Measurements from ENCODE around the gene CADM2. TPM values are rescaled to one million over a fixed set of nuclear protein-coding genes. Genes with fewer than 3 reads are reported as not detected.

CADM2 gene
- total RNA-seq, 1 experiment from 2014 or later = 1.3 TPM

- no peaks in the 10 kb centered on the region for H3K9me3 Mint-ChIP-seq (ENCODE audit: low read depth, unreplicated experiment)
- intact Hi-C loops (cut with micrococcal nuclease; ENCODE audit: unreplicated experiment) = no loop called here
- H3K36me3 Mint-ChIP-seq (ENCODE audit: insufficient read depth, unreplicated experiment) = no peaks in the 10 kb centered on the region
- peaks cover 9% of the 10 kb centered on the region for H3K4me1 Mint-ChIP-seq (ENCODE audit: low read depth, unreplicated experiment)
- no peak for DNase-seq
- H3K27ac Mint-ChIP-seq (ENCODE audit: unreplicated experiment) = no peak overlapping the region
- H3K27me3 Mint-ChIP-seq (ENCODE audit: unreplicated experiment) = no peaks in the 10 kb centered on the region
- no peak for TF ChIP-seq CTCF (IDR thresholded peaks at IDR 0.05; ENCODE audit: unreplicated experiment)
- CTCF ChIA-PET = no interaction called here
- no TSS peak for BruUV-seq (replicated peaks)
- H3K4me3 Mint-ChIP-seq (ENCODE audit: low read depth, unreplicated experiment) = no peak overlapping the region
Observed at GRCh38 chr3:85604641-85605040, 645.9 kb downstream of the CADM2 start.

- TF ChIP-seq CTCF (IDR thresholded peaks at IDR 0.05; ENCODE audit: unreplicated experiment) = no peak
- intact Hi-C loops (cut with micrococcal nuclease; ENCODE audit: unreplicated experiment) = no loop called here
- peaks cover 9% of the 10 kb centered on the region for H3K4me1 Mint-ChIP-seq (ENCODE audit: low read depth, unreplicated experiment)
- no TSS peak for BruUV-seq (replicated peaks)
- H3K27me3 Mint-ChIP-seq (ENCODE audit: unreplicated experiment) = no peaks in the 10 kb centered on the region
- H3K9me3 Mint-ChIP-seq (ENCODE audit: low read depth, unreplicated experiment) = no peaks in the 10 kb centered on the region
- CTCF ChIA-PET = no interaction called here
- no peak overlapping the region for H3K4me3 Mint-ChIP-seq (ENCODE audit: low read depth, unreplicated experiment)
- no peak overlapping the region for H3K27ac Mint-ChIP-seq (ENCODE audit: unreplicated experiment)
- H3K36me3 Mint-ChIP-seq (ENCODE audit: insufficient read depth, unreplicated experiment) = no peaks in the 10 kb centered on the region
- no peak for DNase-seq
Observed at GRCh38 chr3:85605066-85605465, 646.3 kb downstream of the CADM2 start.

GRCh38 chr3:85626662-85627061, 667.9 kb downstream of the CADM2 start:
- CTCF ChIA-PET = no interaction called here
- intact Hi-C loops (cut with micrococcal nuclease; ENCODE audit: unreplicated experiment) = no loop called here
- no peak for DNase-seq
- H3K9me3 Mint-ChIP-seq (ENCODE audit: low read depth, unreplicated experiment) = no peaks in the 10 kb centered on the region
- no peak for TF ChIP-seq CTCF (IDR thresholded peaks at IDR 0.05; ENCODE audit: unreplicated experiment)
- no TSS peak for BruUV-seq (replicated peaks)
- H3K4me1 Mint-ChIP-seq (ENCODE audit: low read depth, unreplicated experiment) = no peaks in the 10 kb centered on the region
- H3K27me3 Mint-ChIP-seq (ENCODE audit: unreplicated experiment) = no peaks in the 10 kb centered on the region
- H3K4me3 Mint-ChIP-seq (ENCODE audit: low read depth, unreplicated experiment) = no peak overlapping the region
- no peaks in the 10 kb centered on the region for H3K36me3 Mint-ChIP-seq (ENCODE audit: insufficient read depth, unreplicated experiment)
- no peak overlapping the region for H3K27ac Mint-ChIP-seq (ENCODE audit: unreplicated experiment)

GRCh38 chr3:85627932-85628331, 669.1 kb downstream of the CADM2 start:
- no peaks in the 10 kb centered on the region for H3K27me3 Mint-ChIP-seq (ENCODE audit: unreplicated experiment)
- no peak for TF ChIP-seq CTCF (IDR thresholded peaks at IDR 0.05; ENCODE audit: unreplicated experiment)
- DNase-seq = no peak
- H3K4me1 Mint-ChIP-seq (ENCODE audit: low read depth, unreplicated experiment) = no peaks in the 10 kb centered on the region
- H3K9me3 Mint-ChIP-seq (ENCODE audit: low read depth, unreplicated experiment) = no peaks in the 10 kb centered on the region
- no TSS peak for BruUV-seq (replicated peaks)
- no peaks in the 10 kb centered on the region for H3K36me3 Mint-ChIP-seq (ENCODE audit: insufficient read depth, unreplicated experiment)
- H3K4me3 Mint-ChIP-seq (ENCODE audit: low read depth, unreplicated experiment) = no peak overlapping the region
- CTCF ChIA-PET = no interaction called here
- intact Hi-C loops (cut with micrococcal nuclease; ENCODE audit: unreplicated experiment) = no loop called here
- no peak overlapping the region for H3K27ac Mint-ChIP-seq (ENCODE audit: unreplicated experiment)

GRCh38 chr3:85631070-85631469, 672.3 kb downstream of the CADM2 start:
- DNase-seq = no peak
- H3K4me1 Mint-ChIP-seq (ENCODE audit: low read depth, unreplicated experiment) = no peaks in the 10 kb centered on the region
- no TSS peak for BruUV-seq (replicated peaks)
- no peaks in the 10 kb centered on the region for H3K27me3 Mint-ChIP-seq (ENCODE audit: unreplicated experiment)
- no peaks in the 10 kb centered on the region for H3K36me3 Mint-ChIP-seq (ENCODE audit: insufficient read depth, unreplicated experiment)
- CTCF ChIA-PET = no interaction called here
- H3K4me3 Mint-ChIP-seq (ENCODE audit: low read depth, unreplicated experiment) = no peak overlapping the region
- H3K9me3 Mint-ChIP-seq (ENCODE audit: low read depth, unreplicated experiment) = no peaks in the 10 kb centered on the region
- intact Hi-C loops (cut with micrococcal nuclease; ENCODE audit: unreplicated experiment) = no loop called here
- no peak overlapping the region for H3K27ac Mint-ChIP-seq (ENCODE audit: unreplicated experiment)
- TF ChIP-seq CTCF (IDR thresholded peaks at IDR 0.05; ENCODE audit: unreplicated experiment) = no peak

Measured in Calu3 (cell line).